HG02623 (cell line): Measurements from ENCODE around the gene SLC44A2.

ENCODE experiments used
- ATAC-seq: cut with Tn5 transposase; IDR thresholded peaks from one replicate; pipeline ENCODE4 v1.9.1; 2021; ENCODE audit warnings: moderate library complexity; ENCODE audit not compliant: unreplicated experiment

SLC44A2 gene

DNA sequence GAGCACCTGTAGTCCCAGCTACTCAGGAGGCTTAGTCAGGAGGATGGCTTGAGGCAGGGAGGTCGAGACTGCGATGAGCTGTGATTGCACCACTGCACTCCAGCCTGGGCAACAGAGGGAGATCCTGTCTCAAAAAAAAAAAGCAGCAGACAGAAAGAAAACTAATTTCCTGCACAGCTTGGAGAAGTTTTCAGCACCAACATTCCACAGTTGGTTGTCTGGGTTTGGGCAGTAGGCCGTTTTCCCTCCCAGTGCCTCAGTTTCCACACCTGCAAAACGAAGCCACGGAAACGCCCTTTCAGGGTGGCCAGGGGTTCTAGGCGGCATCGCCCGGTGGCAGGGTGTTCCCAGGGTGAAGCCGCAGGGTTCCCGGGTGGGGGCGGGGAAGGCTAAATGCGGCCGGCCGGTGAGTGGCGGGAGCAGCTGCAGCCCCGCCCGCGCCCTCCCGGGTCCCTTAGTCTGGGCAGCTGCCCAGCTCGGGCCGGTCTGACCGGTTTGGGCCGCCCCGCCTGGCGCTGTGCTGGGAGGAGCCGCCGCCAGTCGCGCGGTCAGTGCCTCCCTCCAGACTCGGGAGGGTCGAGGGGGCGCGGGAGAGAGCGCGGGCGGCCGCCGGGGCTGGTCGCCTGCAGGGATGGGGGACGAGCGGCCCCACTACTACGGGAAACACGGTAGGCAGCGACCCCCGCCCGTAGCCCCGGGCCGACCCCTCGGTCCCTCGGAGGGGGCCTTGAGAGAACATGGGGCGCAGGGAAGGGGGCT is at the start of gene SLC44A2:
Gene SLC44A2 (plus strand): TSS at position 551 of the 759 bp plus-strand sequence. CDS start 81 bp downstream, at position 632.
- ATAC-seq: no peak

DNA sequence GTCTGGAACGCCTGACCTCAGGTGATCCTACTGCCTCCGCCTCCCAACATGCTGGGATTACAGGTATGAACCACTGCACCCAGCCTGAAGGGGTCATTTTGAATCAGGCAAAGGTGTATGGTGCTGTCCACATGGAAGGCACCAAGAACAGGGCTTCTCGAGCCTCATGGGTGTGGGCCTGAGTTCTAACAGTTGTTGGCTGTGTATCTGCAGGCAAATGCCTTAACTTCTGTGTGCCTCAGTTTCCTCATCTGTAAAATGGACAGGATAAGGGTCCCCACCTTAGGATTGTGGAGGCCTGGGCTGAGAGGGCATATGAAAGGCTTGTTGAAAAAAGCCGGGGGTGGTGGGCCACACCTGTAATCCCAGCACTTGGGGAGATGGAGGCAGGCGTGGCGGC is 47.4 kb upstream of the SLC44A2 start:
- no peak for ATAC-seq

DNA sequence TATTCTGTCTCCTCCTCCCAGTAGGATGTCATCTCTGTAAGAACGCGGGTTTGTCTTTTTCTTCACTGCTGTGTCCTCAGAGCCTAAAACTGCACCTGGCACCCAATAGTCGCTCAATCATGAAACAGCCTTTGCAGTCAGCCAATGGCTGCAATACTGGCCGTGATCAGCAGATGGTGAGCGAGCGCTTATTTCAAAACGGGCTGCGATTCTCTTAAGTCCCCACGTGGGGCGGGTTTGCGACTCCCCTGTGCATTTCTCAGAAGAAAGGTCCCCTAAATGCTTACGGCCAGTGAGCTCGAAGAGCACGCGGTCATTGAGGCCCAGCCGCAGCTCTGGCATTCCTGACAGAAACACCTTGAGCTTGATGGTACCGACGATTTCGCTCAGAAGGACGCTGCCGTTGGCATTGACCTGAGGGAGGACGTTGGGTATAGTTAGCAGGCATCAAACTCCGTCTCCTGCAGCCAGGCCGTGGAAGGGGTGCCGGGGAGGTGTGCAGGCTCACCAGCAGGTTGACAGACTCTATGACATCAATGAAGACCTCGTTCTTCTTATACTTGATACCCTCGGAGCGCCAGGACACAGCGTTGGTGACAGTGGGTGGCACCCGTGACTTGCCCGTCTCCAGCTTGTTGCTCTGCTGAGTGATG is 44.2 kb upstream of the SLC44A2 start:
- no peak for ATAC-seq

DNA sequence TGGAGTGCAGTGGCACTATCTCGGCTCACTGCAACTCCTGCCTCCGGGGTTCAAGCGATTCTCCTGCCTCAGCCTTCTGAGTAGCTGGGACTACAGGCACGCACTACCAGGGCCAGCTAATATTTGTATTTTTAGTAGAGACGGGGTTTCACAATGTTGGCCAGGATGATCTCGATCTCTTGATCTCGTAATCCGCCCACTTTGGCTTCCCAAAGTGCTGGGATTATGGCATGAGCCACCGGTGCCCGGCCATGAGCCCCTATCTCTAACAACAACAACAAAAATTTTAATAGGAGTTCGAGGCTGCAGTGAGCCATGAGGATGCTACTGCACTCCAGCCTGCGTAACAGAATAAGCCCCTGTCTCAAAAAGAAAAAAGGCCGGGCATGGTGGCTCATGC is 43.3 kb upstream of the SLC44A2 start:
- no peak for ATAC-seq

DNA sequence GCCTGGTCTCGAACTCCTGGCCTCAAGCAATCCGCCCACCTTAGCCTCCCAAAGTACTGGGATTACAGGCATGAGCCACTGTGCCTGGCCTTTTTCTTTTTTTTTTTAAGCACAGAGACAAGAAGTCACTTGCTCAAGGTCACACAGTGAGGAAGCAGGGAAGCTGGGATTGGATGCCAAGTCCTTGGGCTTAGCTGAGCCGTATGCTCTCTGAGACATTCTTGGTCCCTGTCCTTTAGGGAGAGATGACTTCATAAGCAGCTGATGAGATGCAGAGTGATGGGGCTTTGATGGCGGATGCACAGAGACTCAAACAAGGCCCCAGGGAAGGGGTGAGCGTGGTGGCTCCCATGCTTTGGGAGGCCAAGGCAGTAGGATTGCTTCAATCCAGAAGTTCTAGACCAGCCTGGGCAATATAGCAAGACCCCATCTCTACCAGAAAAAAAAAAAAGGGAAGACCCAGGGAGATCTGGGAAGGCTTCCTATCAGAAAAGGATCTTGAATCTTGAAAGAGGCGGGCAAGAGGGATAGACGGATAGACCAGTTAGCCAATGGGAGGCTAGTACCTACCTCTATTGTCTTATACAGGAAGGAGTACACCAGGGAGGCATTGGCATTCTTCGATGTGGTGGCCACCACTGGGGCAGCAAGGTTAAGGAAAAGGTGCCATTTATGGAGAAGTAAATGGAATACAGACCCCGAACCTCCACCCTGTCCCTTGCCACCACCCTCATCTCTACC is 42.1 kb upstream of the SLC44A2 start:
- no peak for ATAC-seq

DNA sequence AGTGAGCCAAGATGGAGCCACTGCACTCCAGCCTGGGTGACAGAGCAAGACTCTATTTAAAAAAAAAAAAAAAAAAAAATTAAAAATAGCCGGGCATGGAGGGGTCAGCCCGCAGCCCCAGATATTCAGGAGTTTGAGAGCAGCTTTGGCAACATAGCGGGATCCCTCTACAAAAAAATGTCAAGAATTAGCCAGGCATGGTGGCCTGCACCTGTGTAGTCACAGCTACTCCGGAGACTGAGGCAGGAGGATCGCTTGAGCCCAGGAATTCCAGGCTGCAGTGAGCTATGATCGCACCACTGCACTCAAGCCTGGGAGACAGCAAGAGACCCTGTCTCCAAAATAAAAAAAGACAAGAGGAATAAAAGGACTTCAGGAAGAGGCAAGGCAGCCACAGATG is 39.0 kb upstream of the SLC44A2 start:
- no peak for ATAC-seq

DNA sequence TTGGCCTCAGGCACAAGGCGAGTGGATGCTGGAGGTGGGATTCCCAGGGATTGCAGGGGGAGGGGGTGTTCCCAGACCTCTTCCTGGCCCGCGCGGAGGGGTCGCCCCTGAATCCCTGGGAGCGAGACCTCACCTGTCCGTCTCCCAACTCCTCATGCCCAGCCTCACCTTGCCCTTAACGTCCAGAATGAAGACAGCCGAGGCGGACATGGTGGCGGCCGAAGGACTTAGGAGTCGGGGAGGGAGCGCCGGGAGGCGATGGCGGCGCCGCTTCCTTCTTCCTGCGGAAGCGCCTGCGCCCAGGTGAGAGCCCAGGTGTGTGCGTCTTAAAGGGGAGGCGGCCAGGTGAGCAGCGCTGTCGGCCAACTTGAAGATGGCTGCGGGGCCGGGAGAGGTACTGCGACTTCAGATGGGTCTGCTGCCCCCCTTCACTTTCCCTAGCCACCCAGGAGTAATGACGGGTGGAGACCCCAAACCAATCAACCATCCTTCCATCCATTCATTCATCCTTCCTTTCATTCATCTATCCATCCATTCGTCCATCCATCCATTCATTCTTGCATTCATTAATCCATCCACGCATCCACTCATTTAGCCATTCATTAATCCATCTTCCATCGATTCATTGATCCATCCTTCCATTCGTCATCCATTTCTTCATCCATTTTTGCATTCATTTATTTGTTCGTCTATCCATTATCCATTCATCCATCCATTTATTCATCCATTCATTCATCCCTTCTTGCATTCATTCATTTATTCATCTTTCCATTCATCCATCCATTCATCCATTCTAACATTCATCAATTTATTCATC is 38.1 kb upstream of the SLC44A2 start, which contains the start of gene AP1M2:
Gene AP1M2 (minus strand): TSS at position 291 of the 817 bp plus-strand sequence. CDS start 81 bp downstream, at position 210.
- ATAC-seq: no peak

DNA sequence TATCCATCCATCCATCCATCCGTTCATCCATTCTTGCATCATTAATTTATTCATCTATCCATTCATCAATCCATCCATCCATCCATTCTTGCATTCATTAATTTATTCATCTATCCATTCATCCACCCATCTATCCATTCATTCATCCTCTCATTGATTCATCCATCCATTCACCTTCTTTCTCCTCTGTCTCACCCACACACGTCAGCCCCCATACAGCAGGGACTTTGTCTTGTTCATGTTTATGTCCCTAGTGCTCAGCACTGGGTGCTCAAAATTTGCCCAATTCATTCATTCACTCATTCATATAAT is 37.6 kb upstream of the SLC44A2 start:
- no peak for ATAC-seq

DNA sequence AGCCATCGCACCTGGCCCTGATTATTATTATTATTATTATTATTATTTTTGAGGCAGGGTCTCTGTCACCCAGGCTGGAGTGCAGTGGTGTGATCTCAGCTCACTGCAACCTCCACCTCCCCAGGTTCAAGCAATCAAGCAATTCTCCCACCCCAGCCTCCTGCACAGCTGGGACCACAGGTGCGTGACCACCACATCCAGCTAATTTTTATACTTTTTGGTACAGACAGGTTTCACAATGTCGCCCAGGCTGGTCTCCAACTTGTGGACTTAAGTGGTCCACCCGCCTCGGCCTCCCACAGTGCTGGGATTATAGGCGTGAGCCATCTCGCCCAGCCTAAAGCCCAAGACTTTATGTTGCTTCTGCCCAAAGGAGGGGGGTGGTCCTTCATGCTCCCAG is 32.2 kb upstream of the SLC44A2 start:
- ATAC-seq: no peak

DNA sequence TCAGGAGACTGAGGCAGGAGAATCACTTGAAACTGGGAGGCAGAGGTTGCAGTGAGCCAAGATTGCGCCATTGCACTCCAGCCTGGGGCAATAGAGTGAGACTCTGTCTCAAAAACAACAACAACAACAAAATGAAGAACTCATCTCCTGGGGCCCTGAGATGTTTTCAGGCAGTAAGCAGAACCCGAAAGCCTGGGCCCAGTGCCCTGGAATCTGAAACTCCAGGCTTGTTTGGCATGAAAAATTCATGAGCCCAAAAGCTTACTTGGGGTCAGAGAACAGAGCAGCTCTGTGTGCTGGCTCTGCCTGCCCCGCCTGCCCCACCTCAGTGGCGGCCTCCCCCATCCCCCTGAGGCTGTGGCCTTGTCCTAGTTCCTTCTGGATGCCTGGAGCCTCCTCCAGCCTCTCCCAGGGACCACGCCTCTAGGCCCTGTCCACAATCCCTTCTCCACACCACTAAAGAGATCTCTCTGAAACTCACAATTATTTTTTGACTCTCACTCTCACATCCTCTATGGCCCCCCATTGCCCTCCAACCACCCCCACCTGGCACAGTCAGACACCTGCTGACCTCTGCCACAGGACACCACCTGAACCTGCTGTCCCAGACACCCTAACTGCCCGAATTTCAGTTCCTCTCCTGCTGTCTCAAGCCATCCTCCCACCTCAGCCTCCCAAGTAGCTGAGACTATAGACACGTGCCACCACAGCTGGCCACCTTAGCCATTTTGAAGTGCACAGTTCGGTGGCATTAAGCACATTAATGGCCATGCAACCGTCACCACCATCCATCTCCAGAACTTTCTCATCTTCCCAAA is 31.3 kb upstream of the SLC44A2 start:
- no peak for ATAC-seq

DNA sequence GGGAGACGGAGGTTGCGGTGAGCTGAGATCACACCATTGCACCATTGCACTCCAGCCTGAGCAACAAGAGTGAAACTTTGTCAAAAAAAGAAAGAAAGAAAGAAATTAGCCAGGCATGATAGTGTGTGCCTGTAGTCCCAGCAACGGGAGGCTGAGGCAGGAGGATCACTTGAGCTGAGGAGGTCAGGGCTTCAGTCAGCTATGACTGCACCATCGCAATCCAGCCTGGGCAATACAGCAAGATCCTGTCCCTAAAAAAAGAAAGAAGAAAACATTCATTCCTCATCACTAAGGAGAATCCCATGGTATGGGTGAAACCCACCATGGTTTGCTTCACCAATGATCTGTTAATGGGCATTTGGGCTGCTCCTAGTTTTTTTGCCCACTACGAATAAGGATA is 25.2 kb upstream of the SLC44A2 start:
- ATAC-seq: no peak

DNA sequence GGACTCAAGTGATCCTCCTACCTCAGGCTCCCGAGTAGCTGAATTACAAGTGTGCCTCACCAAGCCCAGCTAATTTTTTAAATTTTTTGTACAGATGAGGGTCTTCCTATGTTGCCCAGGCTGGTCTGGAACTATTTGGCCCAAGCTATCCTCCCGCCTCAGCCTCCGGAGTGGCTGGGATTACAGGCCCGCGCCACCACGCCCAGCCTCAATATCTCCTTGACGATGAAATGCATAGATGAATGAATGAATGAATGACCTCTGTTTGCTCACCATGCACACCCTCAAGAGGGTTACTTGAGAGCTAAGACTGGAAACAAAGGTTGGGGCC is 23.4 kb upstream of the SLC44A2 start:
- no peak for ATAC-seq

DNA sequence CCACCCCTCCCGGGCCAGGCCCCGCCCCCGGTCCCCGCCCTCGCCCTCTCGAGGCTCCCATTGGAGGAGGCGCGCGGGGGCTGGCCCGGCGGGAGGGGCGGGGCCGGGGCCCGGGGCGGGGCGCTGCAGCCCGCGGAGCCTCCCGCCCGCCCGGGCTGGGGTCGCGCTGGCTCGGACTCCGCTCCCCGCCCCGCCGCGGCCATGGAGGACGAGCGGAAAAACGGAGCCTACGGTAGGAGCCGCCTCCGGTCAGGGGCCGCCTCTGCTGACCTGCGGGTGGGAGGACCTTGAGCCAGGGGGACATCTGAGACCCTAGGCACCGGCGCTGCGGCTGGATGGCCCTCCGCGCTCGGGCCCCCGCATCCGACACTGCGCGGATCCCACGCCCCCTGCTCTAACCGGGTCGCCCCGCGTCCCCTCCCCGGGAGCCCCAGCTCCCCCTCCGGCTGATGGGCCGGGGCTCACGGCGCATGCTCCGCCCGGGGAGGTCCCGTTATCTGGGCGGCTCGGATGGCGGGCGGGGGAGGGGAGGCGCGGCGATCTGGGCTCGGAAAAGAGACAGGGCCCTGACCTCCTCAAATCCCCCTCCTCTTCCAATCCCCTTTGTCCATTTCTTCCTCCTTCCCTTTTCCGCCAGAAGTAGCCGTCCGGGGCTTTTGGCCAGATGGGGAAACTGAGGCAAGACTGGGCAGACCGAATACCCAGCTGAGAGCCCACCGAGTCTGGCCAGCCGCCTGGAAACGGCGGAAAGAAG is 22.8 kb upstream of the SLC44A2 start:
- ATAC-seq: peak; percentile 49

DNA sequence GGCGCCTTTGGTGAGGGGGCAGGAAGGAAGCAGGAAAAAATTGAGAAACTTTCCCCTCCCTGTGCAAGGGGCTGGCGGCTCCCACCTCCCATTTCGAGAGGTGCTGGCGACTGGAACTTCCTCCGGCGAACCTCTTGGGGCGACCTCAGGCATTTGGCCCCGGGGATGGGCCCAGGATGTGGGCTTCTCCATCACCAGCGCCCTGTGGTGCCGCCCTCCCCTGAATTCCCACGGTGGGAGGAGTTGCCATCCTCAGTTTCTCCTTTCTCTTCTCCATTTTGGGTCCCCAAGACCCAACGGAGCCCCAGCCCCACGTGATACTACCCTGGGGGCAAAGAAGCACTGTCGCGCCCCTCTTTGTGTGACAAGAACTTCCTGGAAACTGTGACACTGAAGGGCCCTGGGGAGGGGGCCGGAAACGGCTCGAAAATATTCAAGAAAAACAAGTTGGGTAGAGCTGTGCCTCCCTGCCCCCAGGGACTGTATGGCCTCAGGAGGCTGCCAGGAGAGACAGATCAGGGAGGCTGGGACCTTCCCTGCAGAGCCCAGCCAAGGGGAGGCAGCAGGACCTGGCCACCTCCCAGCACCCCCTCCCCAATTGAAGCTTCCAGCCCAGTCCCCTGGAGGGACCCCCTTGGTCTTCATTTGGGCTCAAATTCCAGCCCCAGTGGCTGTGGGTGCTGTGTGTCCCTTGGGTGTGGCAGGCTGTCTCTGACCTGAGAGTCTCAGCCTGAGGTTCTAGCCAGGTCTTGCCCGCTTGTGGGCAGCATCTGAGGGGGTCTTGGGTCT is 22.1 kb upstream of the SLC44A2 start:
- ATAC-seq: no peak

DNA sequence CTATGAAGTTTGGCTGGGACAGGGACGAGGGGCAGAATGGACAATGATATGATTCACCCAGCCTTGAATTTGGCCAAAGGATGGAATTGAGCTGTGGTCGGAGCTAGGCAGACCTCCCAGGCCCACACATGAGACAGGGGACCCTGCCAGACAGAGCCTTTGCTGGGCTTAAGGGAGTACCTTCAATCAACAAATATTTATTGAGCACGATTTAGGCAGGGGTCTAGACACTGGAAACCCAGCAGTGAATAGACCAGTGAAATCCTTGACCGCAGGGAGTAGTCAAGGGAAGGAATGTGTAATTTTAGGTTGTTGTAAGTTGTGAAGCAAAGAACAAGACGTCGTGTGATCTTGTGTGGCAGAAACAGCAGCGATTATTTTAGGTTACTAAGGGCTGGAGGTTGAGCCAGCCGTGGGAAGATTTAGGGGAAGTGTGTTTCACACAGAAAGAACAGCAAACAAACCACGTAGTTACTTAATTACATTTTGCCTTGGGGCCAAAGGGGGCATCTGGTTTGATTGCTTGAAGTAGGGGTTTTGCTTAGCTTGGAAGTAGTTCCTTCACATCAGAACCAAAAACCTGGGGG is 21.4 kb upstream of the SLC44A2 start:
- no peak for ATAC-seq

DNA sequence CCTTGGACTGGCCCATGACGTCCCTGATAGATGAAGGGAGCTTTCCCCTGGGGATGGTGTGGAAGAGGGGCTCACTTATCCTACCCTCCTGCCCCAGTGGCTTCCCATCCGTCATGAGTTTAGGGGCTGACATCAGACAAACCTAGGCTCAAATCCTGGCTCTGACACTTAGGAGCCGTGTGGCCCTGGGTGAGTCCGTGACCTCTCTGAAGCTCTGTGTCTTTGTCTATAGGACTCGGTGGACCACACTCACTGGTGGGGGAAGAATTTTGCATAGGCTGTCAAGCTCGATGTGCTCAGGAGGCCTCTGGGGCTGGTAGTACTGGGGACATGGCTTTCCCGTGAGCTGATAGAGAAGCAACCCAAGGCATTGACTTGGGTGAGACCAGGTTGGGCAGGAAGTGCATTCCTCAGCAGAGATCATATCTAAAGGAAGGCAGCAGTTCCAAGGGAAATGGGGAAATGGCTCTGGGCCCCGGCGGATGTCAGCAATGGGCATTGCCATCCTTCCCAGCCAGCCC is 20.8 kb upstream of the SLC44A2 start:
- ATAC-seq: no peak

DNA sequence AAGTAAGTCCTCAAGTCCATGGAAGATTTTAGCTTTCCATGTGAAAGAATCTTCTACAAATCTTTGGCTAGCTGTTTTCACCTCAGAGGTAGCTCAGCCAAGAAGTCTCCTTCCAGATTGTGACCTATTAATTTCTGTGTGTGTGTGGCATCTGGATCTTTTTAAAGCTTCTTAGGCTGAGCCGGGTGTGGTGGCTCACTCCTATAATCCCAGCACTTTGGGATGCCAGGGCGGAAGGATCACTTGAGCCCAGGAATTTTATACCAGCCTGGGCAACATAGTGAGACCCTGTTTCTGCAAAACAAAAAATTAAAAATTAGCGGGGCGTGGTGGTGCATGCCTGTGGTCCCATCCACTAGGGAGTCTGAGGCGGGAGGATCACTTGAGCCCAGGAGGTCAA is 13.4 kb upstream of the SLC44A2 start:
- no peak for ATAC-seq

DNA sequence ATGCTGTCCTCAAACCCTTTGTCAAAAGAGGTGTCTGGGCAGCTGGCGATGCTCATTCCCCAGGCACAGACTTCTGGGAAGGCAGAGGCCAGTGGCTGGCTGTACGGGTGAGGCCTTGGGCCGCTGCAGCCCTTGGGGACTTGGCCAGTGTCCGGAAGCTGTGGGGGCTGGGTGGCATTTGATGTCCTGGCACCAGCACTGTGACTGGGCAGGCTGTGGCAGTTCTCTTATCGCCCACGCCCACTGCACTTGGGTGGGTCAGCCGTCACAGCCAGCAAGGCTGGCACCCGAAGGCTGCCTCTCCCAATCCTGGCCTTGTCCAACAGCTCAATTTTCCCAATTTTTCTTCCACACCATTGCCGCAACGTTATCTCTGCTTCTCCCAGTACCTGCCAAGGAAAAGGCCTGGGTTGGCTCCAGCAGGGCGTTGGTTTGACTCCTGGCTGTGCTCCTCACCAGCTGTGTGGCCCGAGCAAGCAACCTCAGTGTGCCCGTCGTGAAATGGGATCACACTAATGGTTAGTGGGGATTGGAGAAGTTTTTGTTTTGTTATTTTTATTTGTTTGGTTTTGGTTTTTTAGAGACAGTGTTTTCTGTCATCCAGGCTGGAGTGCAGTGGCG is 12.7 kb upstream of the SLC44A2 start:
- ATAC-seq: no peak
